GM18502 (cell line): ENCODE measurements around the gene MAP6D1.

ENCODE experiments used
- ATAC-seq: cut with Tn5 transposase; IDR thresholded peaks from one replicate; pipeline ENCODE4 v1.9.1; 2021; ENCODE audit warnings: mild to moderate bottlenecking; ENCODE audit not compliant: unreplicated experiment, poor library complexity

The MAP6D1 gene

DNA sequence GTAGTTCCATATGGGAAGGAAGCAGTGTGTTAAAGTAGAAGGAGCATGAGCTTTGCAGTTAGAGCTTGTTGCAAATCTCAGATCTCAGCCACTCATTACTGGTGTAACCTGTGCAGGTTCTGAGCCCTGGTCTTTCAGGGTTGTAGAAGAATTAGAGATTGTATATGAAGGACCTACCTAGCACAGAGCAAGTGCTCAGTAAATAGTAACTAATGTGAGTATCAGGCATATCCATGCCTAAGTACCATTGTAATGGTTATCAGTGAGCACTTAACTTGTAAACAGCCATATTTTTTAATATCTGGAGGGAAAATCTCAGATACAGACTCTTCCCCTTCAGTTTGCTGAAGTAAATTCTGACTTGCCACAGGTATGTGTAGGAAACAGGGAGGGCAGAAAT is 59.3 kb downstream of the MAP6D1 start:
- ATAC-seq = no peak
